Ureter (tissue), 1 donor: ENCODE data around the gene PFDN4. TPM values are rescaled to one million over a fixed set of nuclear protein-coding genes. Genes with fewer than 3 reads are reported as not detected.
A peak's percentile ranks its signal among the peaks of the same experiment; 100 is the strongest.

Experiments
- DNase-seq: peaks from one replicate; pipeline ENCODE4 v3.0.0-alpha.2; 2020; ENCODE audit warnings: low spot score
- total RNA-seq: library from RNA; stranded (reverse); gene quantifications from one replicate; pipeline ENCODE4 v1.2.4, GENCODE V29; 2023
- donor health status: DM: yes; HTN: yes; CAD: no.

Gene PFDN4
- total RNA-seq, 1 donor from 2014 or later, result 25.3 TPM

DNA sequence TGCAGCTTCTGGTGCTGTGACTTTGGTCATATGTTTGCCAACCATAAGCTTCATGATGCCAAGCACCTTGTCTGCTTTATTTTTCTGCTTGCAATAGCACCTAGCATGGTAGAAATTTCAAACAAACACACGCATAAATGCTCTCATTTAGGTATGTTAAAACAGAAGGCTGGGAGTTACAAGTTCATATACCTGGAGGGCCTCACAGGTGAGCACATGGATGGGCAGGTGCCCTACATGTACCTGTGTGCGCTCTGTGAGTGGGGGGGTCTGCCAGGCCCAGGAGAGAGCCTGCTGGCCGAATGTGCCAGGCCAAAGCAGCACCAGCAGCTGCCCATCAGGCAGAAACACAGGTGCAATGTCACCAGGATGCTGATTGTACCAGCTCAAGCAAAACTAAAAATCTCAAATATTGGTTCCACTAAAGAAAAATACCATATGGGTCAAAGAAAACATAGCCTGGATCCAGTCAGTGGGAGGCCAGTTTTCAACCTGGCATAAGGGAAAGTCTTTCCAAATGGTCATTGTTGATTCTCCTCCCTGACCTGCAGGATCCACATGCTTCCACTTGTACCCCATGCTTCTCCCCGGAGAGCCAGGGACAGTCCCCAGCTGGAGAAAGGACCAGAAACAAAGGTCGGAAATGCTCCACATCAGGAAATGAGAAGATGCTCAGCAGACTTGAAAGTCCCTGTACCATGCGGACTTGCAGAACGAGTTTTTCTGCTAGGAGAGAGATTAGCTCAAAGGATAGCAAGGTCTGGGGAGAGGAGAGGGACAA lies 7.2 kb upstream of the PFDN4 start:
- peak; percentile 62 for DNase-seq

GRCh38 chr20:54201268-54201846 lies 6.5 kb upstream of the PFDN4 start:
- no peak for DNase-seq

- no peak for DNase-seq
Observed at GRCh38 chr20:54203281-54203680, 4.6 kb upstream of the PFDN4 start.

DNA sequence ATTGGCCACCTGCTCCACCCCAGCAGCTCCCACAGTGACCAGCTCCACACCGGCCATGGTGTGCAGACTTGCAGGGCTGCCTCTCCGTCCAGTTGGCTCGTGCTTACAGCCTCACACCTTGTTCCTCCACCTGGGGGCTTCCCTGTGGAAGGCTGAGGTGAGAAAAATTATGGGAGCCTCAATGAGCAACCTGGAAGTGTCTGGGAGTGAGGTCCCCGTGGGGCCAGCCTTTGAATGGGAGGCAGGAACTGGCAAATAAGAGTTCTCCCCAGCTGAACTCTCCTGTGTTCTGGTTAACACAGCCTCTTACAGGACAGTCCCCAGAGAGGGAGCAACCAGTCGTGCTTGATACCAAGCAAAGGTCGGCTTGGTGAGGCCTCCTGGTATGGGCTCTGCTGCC lies 3.8 kb upstream of the PFDN4 start:
- DNase-seq, result no peak

DNA sequence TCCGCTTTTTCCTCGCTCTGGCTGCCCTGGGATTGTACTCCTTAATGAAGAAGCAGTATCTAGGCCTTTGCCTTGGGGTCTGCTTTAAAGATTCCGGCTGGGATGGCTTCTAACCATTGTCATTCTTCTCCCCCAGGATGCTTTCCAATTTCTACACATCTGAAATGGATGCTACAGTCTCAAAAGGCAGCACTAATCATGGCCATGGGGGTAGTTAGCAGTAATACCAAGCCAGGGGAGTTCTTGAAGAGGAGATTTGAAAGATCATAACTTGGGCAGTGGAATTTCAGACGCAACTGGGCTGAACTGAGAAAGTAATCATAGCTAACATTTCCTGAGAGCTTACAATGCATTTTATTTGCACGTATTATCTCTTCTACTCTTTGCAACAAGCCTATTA lies 3.4 kb upstream of the PFDN4 start:
- DNase-seq, result no peak

DNA sequence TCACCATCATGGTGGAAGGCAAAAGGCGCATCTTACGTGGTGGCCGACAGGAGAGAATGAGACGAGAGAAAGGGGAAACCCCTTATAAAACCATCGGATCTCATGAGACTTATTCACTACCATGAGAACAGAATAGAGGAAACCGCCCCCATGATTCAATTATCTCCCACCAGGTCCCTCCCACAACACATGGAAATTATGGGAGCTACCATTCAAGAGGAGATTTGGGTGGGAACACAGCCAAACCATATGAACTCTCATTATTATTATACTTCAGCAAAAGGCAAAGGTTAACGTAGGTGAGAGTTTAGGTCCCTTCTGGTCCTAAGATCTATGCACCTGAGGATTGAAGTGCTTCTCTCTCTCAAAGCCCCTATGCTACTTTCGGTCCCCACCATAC lies 2.4 kb upstream of the PFDN4 start:
- DNase-seq, result no peak

DNA sequence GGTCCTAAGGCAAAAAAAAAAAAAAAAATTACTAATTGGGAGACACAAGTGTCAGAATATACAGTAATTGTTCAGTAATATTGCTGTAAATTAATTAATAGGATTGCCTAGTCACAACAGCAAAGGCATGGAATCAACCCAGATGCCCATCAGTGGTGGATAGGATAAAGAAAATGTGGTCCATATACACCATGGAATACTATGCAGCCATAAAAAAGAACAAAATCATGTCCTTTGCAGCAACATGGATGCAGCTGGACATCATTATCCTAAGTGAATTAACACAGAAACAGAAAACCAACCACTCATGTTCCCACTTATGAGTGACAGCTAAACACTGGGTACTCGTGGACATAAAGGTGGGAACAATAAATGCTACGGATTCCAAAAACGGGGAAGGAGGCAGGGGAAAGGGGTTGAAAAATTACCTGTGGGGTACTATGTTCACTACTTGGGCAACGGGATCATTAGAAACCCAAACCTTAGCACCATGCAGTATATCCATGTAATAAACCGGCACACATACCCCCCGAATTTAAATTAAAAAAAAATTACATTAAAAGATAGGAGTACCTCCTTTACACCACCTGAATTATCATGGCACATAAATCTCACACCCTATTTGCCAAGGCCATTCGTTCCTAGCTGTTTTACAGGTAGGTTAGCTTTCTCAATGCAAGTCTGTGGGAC lies 689 bp upstream of the PFDN4 start:
- no peak for DNase-seq

DNA sequence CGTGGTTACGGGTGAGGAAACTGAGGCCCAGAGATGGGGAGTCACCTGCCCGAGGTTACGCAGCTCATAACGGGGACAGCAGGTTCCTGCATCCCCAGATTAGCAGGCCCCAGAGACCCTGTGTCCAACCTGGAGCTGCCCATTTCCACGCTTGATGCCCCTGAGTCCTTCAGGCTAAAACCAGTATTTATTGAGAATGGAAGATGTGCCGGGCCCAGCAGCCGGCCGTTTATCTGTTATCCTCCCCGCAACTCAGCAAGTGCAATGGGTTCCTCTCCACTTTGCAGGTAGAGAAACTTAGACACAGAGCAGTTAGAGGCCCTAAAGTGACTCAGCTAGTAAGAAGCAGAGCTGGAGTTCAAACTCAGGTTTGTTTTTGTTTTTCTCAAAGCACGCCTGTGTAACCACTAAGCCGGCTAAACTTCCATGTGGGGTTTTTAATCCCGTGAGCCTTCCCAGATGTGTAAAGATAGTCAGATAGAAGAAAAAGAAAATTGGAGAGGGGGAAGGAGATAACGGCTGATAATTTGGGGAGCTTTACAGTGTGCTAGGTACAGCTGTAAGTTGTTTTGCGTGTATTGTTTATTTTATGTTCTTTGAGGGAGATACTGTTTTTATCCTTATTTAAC lies 775 bp downstream of the PFDN4 start:
- DNase-seq, result no peak

GRCh38 chr20:54209216-54209813 lies 1.4 kb downstream of the PFDN4 start:
- no peak for DNase-seq

DNA sequence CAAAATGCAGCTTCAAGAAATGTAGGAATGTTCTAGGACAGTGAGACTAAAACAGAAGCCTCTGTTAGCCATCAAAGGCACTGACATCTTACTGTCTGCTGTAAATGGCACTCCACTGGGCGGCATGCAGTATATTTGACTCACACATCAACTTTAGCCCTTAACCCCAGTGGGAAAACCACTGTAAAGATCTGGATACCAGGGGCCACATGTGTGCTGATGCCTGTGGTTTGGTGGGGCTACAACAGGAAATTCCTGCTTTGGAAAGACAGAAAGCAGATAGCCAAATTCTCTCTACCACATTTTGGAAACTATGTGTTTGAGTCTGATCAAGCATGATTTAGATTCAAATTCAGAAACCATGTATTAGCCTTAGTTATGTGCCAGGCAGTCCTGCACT lies 4.3 kb downstream of the PFDN4 start:
- no peak for DNase-seq

DNA sequence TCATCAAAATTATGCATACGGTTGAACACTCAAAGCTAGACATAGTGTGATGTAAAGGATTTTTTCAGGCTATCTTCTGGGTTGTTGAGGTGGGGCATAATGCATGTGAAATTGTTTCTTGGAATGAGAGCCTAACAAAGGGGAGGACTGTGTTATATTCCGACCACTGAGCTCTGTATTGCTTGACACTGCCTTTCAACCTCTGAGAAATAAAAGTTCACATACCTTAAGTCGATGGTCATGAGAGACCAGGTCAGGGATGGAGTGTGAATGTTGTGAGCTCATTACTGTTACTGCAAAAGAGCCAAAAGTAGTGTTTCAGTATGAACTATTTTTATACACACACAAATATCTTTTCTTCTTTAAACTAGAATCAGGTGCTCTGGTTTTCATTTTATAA lies 5.0 kb downstream of the PFDN4 start:
- DNase-seq, result no peak

DNA sequence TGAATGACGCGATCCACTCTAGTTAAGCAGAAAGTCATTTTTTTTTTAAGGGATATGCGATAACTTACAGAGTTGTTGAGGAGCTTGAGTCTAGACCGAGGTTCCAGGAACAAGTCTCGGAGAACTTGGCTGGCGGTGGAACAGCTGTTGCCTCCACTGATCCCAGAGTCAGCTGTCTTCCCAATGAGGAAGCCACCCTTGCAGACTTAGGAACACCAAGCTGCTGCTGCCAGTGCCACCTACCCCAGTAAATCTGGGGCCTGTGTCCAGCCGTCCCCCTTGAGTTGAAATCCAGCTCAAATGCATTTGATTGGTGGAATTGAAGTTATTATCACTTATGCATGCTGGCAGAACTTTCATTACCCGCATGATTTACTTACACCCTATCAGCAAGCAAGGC lies 6.7 kb downstream of the PFDN4 start:
- no peak for DNase-seq

DNA sequence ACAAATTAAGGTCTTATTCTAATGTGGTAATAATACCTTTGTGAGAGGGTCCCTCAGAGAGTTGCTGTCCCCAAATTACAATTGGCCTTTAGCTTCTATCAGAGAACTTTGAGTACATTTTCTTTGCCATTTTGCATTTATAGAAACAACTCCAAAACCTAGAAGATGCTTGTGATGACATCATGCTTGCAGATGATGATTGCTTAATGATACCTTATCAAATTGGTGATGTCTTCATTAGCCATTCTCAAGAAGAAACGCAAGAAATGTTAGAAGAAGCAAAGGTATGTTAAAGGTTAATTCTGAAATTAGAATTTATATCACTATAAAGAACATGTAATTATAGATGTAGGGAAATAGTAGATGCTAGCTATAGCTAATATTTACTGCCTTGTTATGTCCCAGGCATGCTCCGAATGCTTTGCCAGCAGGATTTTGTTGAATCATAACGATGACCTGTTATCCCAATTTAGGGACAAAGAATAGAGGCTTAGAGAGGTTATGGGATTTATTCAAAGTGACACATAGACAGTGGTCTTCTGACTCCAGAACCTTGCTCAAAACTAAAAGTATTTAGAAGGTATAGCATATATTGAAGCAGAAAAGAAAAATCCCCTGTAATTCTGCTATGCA lies 7.4 kb downstream of the PFDN4 start:
- DNase-seq, result no peak

GRCh38 chr20:54217762-54218161 lies 9.9 kb downstream of the PFDN4 start:
- DNase-seq, result no peak

DNA sequence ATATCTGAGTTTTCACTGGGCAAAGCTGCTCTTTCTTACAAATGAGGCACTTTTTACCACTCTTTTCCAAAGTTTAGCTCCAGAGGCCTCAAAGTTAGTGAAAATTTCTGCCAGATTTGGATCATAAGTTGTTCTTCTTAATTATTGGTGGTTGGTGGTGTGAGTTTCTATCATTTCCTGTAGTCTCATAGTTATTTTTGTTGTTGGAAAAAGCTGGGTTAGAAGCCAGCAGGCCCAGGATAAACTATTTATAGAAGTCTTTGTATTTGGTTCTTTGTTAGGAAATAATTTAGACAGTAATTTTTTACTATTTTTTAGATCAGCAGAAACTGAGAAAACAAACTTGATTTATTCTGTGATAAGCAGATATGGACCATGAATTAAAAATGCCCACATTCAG lies 10.6 kb downstream of the PFDN4 start:
- DNase-seq, result no peak

GRCh38 chr20:54219751-54220426 lies 12.0 kb downstream of the PFDN4 start:
- DNase-seq, result no peak

- DNase-seq, result no peak
Observed at GRCh38 chr20:54220722-54221121, 12.8 kb downstream of the PFDN4 start.

DNA sequence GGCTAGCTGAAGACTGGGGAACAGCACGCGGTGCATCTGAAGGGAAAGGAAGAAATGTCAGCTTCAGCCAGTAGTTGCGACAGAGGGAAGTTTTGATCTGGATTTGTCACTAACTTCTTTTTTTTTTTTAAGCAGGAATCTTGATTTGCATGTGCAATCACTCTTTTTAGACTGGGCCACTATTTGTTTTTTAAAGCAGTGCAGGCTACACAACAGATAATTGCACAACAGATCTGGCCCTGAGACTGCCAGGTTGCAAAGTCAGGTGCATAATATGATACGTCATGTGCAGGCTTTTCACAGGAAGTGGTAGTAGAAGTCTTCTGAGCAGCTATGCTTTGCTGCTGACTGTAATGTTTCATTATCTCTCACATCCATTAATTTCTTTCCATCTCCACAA lies 13.5 kb downstream of the PFDN4 start:
- DNase-seq, result no peak

DNA sequence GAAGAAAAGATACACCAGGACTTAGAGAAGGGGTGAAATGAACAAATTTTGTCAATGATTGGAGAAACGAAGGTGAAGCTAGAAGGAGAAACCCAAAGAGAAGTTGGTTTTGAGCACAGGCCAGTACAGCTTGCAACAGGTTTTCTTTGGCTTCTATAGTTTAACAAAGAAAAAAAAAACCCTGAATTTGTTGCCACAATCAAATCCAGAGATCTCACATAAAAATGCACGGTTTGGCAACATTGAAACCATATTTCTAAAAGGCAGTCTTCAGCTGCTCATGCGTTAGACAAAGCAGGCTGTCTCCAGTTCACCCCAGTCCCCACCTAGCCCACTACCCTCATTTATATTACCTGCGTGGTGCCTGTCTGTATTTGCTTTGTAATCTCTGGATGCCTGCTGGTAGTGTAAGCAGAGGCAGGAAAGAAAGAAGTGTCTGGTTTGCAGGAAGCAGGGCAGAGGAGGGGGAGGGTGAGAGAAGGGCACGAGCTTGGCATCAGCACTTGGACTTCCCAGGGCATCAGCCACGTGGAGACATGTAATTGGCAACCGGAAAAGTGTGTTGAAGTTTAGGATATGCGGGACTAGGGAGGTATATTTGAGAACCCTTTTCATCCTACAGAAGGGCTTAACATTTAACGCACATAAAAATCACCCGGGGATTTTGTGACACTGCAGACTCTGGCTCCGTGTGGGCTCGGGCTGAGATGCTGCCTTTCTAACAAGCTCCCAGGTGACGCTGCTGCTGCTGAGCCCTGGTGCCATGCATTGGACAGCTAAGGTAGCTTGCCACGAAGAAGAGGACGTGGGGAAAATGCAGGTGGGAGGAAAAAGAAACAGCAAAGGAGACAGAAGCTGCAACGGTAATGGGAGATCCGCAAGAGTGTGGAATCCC lies 14.4 kb downstream of the PFDN4 start:
- no peak for DNase-seq

DNA sequence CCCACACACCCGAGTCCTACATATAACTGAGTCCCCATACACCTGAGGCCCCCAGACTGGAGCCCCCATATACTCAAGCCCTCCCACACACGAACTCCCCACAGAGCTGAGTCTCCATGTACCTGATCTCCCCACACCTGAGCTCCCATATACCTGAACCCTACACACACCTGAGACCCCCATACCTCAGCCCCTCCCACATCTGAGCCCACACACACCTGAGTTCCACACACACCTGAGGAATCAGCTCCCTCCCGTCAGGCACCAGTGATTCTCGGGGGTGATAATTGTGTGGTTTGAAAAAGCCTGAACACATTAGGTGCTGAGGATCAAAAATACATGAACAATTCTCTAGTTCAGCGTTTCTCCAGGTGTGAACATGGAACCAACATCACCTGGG lies 15.4 kb downstream of the PFDN4 start:
- no peak for DNase-seq
